ENCODE measurements around the gene CCDC148.
"Not testable (repeated sequence)": the region's sequence is repeated elsewhere in the genome, so short reads cannot be mapped to it uniquely, and the experiment has no call there.

CCDC148 gene

GRCh38 chr2:158273791-158274190, 182.8 kb downstream of the CCDC148 start:
- no peak for DNase-seq

GRCh38 chr2:158270536-158270935, 186.0 kb downstream of the CCDC148 start:
- no peak for DNase-seq

- peak; percentile 95 for DNase-seq
Observed at GRCh38 chr2:158269143-158269542, 187.4 kb downstream of the CCDC148 start.

- DNase-seq = peak; percentile 74
Observed at GRCh38 chr2:158266111-158266510, 190.4 kb downstream of the CCDC148 start.

- no peak for DNase-seq
Observed at GRCh38 chr2:158255257-158255656, 201.3 kb downstream of the CCDC148 start.

GRCh38 chr2:158253170-158253569, 203.4 kb downstream of the CCDC148 start:
- no peak for DNase-seq

GRCh38 chr2:158251356-158251755, 205.2 kb downstream of the CCDC148 start:
- DNase-seq = no peak

GRCh38 chr2:158243392-158243791, 213.2 kb downstream of the CCDC148 start:
- no peak for DNase-seq

GRCh38 chr2:158242280-158242679, 214.3 kb downstream of the CCDC148 start:
- DNase-seq = no peak

GRCh38 chr2:158240975-158241374, 215.6 kb downstream of the CCDC148 start:
- DNase-seq = no peak

- no peak for DNase-seq
Observed at GRCh38 chr2:158239271-158239670, 217.3 kb downstream of the CCDC148 start.

- no peak for DNase-seq
Observed at GRCh38 chr2:158234497-158234896, 222.1 kb downstream of the CCDC148 start.

GRCh38 chr2:158232476-158232875, 224.1 kb downstream of the CCDC148 start:
- no peak for DNase-seq

- DNase-seq = no peak
Observed at GRCh38 chr2:158228943-158229508, 227.5 kb downstream of the CCDC148 start.

GRCh38 chr2:158223066-158223465, 233.5 kb downstream of the CCDC148 start:
- not testable (repeated sequence) for DNase-seq

GRCh38 chr2:158221063-158222020, 235.2 kb downstream of the CCDC148 start:
- DNase-seq = no peak

- no peak for DNase-seq
Observed at GRCh38 chr2:158217593-158217992, 239.0 kb downstream of the CCDC148 start.

GRCh38 chr2:158214431-158214830, 242.1 kb downstream of the CCDC148 start:
- DNase-seq = peak; percentile 39

GRCh38 chr2:158213773-158214172, 242.8 kb downstream of the CCDC148 start:
- DNase-seq = no peak

- no peak for DNase-seq
Observed at GRCh38 chr2:158212301-158212700, 244.3 kb downstream of the CCDC148 start.

GRCh38 chr2:158211502-158211901, 245.1 kb downstream of the CCDC148 start:
- DNase-seq = no peak

- no peak for DNase-seq
Observed at GRCh38 chr2:158207354-158207753, 249.2 kb downstream of the CCDC148 start.

- peak; percentile 57 for DNase-seq
Observed at GRCh38 chr2:158205215-158205614, 251.3 kb downstream of the CCDC148 start.

- no peak for DNase-seq
Observed at GRCh38 chr2:158204741-158205165, 251.8 kb downstream of the CCDC148 start.
